H1 (cell line): Measurements from ENCODE around the gene NSF.
"Not testable (repeated sequence)": the region's sequence is repeated elsewhere in the genome, so short reads cannot be mapped to it uniquely, and the experiment has no call there.

ENCODE experiments used
- CBX8 ChIP-seq: fragments of 300-800, 300-1000 bp; sonication (generic); IDR thresholded peaks from 2 replicates; pipeline ENCODE4 v1.7.1; 2016; ENCODE audit warnings: low read depth, low read length, borderline replicate concordance
- CEBPB ChIP-seq: IDR thresholded peaks from 2 replicates; pipeline ENCODE4 v1.6.1; 2012; ENCODE audit warnings: low read depth, low read length
- CHD2 ChIP-seq: IDR thresholded peaks from 2 replicates; pipeline ENCODE4 v1.6.1; 2012; ENCODE audit warnings: low read length, improper control_type of control experiment
- CTCF ChIP-seq, 3 experiments: IDR thresholded peaks; 1 replicate in 2 of 3; 2 replicates in 1 of 3; pipeline versions ENCODE4 v1.5.1 to v1.6.1; 2011; ENCODE audit warnings: low read length in 3 of 3, mild to moderate bottlenecking in 3 of 3, inconsistent platforms in 2 of 3, low read depth in 1 of 3, moderate library complexity in 1 of 3; ENCODE audit not compliant: insufficient read depth in 1 of 3; ENCODE audit errors: control extremely low read depth in 1 of 3
- FOSL1 ChIP-seq: IDR thresholded peaks from 2 replicates; pipeline ENCODE4 v1.6.1; 2011; ENCODE audit warnings: mild to moderate bottlenecking, low read depth, low read length, moderate library complexity; ENCODE audit not compliant: insufficient read depth
- GTF2F1 ChIP-seq: IDR thresholded peaks from 2 replicates; pipeline ENCODE4 v1.6.1; 2012; ENCODE audit warnings: low read depth, low read length, improper control_type of control experiment, borderline replicate concordance
- JUN ChIP-seq: IDR thresholded peaks from 2 replicates; pipeline ENCODE4 v1.6.1; 2011; ENCODE audit warnings: low read depth, mild to moderate bottlenecking, improper control_type of control experiment, low read length
- TAF7 ChIP-seq: optimal IDR thresholded peaks from 2 replicates; pipeline ENCODE3; 2011; ENCODE audit warnings: low read depth, mild to moderate bottlenecking, inconsistent platforms, low read length, moderate library complexity, borderline replicate concordance
- USF2 ChIP-seq: IDR thresholded peaks from 2 replicates; pipeline ENCODE4 v1.6.1; 2011; ENCODE audit warnings: low read length, improper control_type of control experiment

GRCh38 chr17:46647688-46648278, 57.3 kb downstream of the NSF start:
- TF ChIP-seq GTF2F1; FOSL1; CTCF (IDR thresholded peaks at IDR 0.05; ENCODE audit: control extremely low read depth in 1 of 3, insufficient read depth in 1 of 3, low read depth in 1 of 3, low read length in 3 of 3); CHD2; TAF7; USF2; JUN; CBX8; CEBPB: not testable (repeated sequence)
